Fibroblast of lung (primary cell): Measurements from ENCODE around the gene UMOD. TPM values are rescaled to one million over a fixed set of nuclear protein-coding genes. Genes with fewer than 3 reads are reported as not detected.

ENCODE experiments used
- DNase-seq, 2 donors: peaks; one replicate each; pipeline versions ENCODE4 v3.0.0 to v3.0.0-alpha.2; 2010; ENCODE audit warnings: low read depth in 2 of 2
- H2AFZ ChIP-seq: 2 replicates; pipeline ENCODE4 v1.5.1; 2012; ENCODE audit warnings: low read length, control low read depth, inconsistent platforms
- H3K27ac ChIP-seq: 2 replicates; pipeline ENCODE4 v1.5.1; 2011; ENCODE audit warnings: low read length, control low read depth; ENCODE audit not compliant: insufficient read depth
- H3K27me3 ChIP-seq: 2 replicates; pipeline ENCODE4 v1.5.1; 2011; ENCODE audit warnings: mild to moderate bottlenecking, low read length; ENCODE audit not compliant: control insufficient read depth, insufficient read depth
- H3K36me3 ChIP-seq: 2 replicates; pipeline ENCODE4 v1.5.1; 2011; ENCODE audit warnings: low read length; ENCODE audit not compliant: control insufficient read depth, insufficient read depth
- H3K4me1 ChIP-seq: 2 replicates; pipeline ENCODE4 v1.5.1; 2011; ENCODE audit warnings: low read length; ENCODE audit not compliant: control insufficient read depth, insufficient read depth; ENCODE audit errors: extremely low read depth
- H3K4me2 ChIP-seq: 2 replicates; pipeline ENCODE4 v1.5.1; 2011; ENCODE audit warnings: low read length, control low read depth; ENCODE audit not compliant: insufficient read depth; ENCODE audit errors: extremely low read depth
- H3K4me3 ChIP-seq, 4 experiments: fragments of 200-600 bp in 1 of 4; sonication (generic) in 1 of 4; replicated peaks in 1 of 4; 2 replicates each; pipeline ENCODE4 v1.5.1; 2011 to 2016; ENCODE audit warnings: low read length in 4 of 4, low read depth in 3 of 4, mild to moderate bottlenecking in 3 of 4, control low read depth in 2 of 4, inconsistent platforms in 1 of 4, mixed read lengths in 1 of 4; ENCODE audit not compliant: insufficient read depth in 1 of 4; ENCODE audit errors: control extremely low read depth in 1 of 4
- H3K79me2 ChIP-seq: 2 replicates; pipeline ENCODE4 v1.5.1; 2012; ENCODE audit warnings: mild to moderate bottlenecking, low read length, inconsistent platforms; ENCODE audit not compliant: control insufficient read depth, insufficient read depth
- H3K9ac ChIP-seq: 2 replicates; pipeline ENCODE4 v1.5.1; 2011; ENCODE audit warnings: mild to moderate bottlenecking, low read length, control low read depth; ENCODE audit not compliant: insufficient read depth
- H3K9me3 ChIP-seq: 2 replicates; pipeline ENCODE4 v1.5.1; 2012; ENCODE audit warnings: low read depth, low read length; ENCODE audit not compliant: control insufficient read depth, insufficient read depth
- H4K20me1 ChIP-seq: 2 replicates; pipeline ENCODE4 v1.5.1; 2011; ENCODE audit warnings: low read length; ENCODE audit not compliant: control insufficient read depth, insufficient read depth; ENCODE audit errors: extremely low read depth
- EZH2 ChIP-seq: IDR thresholded peaks from 2 replicates; pipeline ENCODE4 v1.5.1; 2012; ENCODE audit warnings: low read length, control low read depth, mild to moderate bottlenecking; ENCODE audit errors: missing control alignments
- polyA plus RNA-seq, 2 donors: library from polyadenylated mRNA; depleted of rRNA in 1 of 2; stranded (reverse) in 1 of 2; unstranded in 1 of 2; fragments of >200 nt; gene quantifications; 2 replicates each; pipeline ENCODE4 v1.2.1, GENCODE V29; 2011 to 2012; ENCODE audit warnings: missing spikeins in 1 of 2
- total RNA-seq: library from RNA; depleted of rRNA; stranded (reverse); fragments of >200 nt; gene quantifications from 2 replicates; pipeline ENCODE4 v1.2.1, GENCODE V29; 2014
- TF ChIP-seq, protein P1 (sequence below), 2 donors: IDR thresholded peaks in 1 of 2; conservative IDR thresholded peaks in 1 of 2; 1 replicate in 1 of 2; 2 replicates in 1 of 2; pipeline ENCODE4 v1.5.1; 2011 to 2012; ENCODE audit warnings: low read length in 2 of 2, control low read depth in 1 of 2, inconsistent platforms in 1 of 2, low read depth in 1 of 2, mild to moderate bottlenecking in 1 of 2

UMOD gene
- total and polyA plus RNA-seq, 2 donors (not counting 1 experiment from before 2014, with no cell fraction given) = not detected

DNA sequence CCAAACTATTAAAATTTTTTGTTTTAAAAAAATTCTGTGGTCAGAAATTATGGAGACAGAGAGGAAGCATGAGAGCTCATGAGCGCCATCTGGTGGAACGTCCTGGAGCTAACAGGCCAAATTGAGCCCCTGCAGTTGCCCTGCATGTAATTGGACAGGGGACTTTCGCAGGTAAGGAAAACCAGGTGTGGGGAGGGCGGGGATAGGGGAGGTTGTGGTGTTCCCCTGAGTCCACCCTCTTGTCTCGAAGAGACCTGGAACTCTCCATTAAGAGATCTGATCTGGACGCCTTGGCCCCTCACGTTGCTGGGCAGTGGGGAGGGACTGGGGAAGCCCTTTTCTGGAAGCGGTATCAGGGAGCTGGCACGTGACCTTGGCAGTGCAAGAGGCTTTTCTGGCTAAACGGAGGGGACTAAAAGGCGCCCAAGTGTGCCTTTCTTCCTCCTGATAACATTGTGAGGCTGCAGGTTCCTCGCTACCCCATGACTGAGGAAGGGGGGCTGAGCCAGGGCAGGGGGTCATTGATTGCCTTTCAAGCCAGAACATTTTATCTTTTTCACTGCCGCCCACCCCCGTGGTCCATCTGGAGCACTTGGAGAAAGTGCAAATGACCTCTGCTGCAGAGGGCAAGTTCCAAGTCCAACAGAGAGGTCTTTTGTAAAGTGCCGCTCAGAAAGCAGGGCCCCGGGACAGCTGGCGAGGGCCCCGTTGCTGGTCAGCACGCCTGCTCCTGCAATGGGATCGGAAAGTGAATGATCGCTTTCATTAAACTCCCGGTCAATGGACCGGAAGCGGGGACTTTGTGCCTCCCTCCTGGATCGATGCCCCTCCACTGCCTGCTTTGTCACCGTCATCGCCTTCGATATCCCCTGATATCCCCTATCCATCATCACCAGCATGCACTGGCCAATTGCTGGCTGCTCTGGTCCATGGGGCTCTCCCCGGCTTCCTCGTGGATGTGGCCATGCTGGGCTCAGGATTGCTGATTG is 33.6 kb upstream of the UMOD start:
- no peak overlapping the region for H3K9ac ChIP-seq
- H3K27me3 ChIP-seq = no peaks in the 10 kb centered on the region
- H3K4me1 ChIP-seq = no peaks in the 10 kb centered on the region
- no peak overlapping the region for H2AFZ ChIP-seq
- H4K20me1 ChIP-seq = no peaks in the 10 kb centered on the region
- DNase-seq = peak; percentile 10 to 39
- no peaks in the 10 kb centered on the region for H3K9me3 ChIP-seq
- no peaks in the 10 kb centered on the region for H3K79me2 ChIP-seq
- no peak overlapping the region for H3K4me2 ChIP-seq
- no peak overlapping the region for H3K4me3 ChIP-seq
- no peak overlapping the region for H3K27ac ChIP-seq
- H3K36me3 ChIP-seq = no peaks in the 10 kb centered on the region
- no peak for TF ChIP-seq EZH2
- TF ChIP-seq, protein P1, sequence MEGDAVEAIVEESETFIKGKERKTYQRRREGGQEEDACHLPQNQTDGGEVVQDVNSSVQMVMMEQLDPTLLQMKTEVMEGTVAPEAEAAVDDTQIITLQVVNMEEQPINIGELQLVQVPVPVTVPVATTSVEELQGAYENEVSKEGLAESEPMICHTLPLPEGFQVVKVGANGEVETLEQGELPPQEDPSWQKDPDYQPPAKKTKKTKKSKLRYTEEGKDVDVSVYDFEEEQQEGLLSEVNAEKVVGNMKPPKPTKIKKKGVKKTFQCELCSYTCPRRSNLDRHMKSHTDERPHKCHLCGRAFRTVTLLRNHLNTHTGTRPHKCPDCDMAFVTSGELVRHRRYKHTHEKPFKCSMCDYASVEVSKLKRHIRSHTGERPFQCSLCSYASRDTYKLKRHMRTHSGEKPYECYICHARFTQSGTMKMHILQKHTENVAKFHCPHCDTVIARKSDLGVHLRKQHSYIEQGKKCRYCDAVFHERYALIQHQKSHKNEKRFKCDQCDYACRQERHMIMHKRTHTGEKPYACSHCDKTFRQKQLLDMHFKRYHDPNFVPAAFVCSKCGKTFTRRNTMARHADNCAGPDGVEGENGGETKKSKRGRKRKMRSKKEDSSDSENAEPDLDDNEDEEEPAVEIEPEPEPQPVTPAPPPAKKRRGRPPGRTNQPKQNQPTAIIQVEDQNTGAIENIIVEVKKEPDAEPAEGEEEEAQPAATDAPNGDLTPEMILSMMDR (conservative IDR thresholded peaks at IDR 0.05 in 1 of 2, IDR thresholded peaks at IDR 0.05 in 1 of 2; ENCODE audit: low read depth in 1 of 2, low read length in 2 of 2) = peak; percentile 79 to 82

DNA sequence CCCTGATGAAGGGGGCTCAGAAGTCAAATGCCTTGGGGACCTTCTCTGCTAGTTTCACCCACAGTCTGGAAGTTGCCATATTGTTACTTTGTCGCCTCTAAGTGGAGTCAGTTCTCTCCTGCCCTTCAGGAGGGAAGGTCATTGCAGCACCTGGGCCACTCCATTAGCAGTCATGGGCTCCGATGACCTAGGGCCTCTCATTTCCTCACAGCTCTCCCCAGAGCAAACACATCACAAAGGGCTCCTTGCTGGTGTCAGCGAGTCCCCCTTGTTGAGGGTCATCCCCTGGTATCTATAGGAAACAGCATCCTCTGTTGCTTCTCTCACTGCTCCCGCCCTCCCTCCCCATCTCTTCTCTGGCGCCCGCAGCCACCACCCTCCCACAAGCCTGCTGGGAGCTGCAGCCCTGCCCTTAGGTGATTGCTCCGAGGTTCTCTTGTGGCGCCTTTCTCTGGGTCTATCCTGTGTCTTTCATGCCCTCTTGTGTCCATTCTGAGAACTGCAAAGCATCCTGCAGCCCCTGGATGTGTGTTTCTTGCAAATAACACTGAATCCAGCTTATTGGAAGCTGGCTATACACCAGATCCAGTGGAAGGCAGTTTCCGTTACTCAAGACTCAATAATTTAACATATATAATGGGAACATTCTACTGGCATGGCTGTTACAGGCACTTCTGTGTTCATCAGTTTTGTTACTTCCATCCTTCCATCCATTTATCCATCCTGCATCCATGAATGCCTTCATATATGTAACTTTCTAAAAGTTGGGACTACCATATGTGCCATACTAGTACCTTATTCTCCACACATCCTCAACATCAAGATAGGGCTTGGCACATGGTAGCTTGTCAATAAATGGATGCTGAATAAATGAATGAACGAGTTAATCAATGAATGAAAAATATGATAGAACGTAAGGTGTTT is 30.9 kb upstream of the UMOD start:
- no peak overlapping the region for H3K27ac ChIP-seq
- no peak overlapping the region for H3K9ac ChIP-seq
- H3K4me1 ChIP-seq = no peaks in the 10 kb centered on the region
- H3K36me3 ChIP-seq = no peaks in the 10 kb centered on the region
- no peaks in the 10 kb centered on the region for H4K20me1 ChIP-seq
- no peak overlapping the region for H2AFZ ChIP-seq
- H3K9me3 ChIP-seq = no peaks in the 10 kb centered on the region
- TF ChIP-seq EZH2 = no peak
- TF ChIP-seq, protein P1 (conservative IDR thresholded peaks at IDR 0.05 in 1 of 2, IDR thresholded peaks at IDR 0.05 in 1 of 2; ENCODE audit: low read depth in 1 of 2, low read length in 2 of 2) = peak; percentile 76 to 84
- H3K27me3 ChIP-seq = no peaks in the 10 kb centered on the region
- peak; percentile 34 to 46 for DNase-seq
- no peaks in the 10 kb centered on the region for H3K79me2 ChIP-seq
- H3K4me2 ChIP-seq = no peak overlapping the region
- no peak overlapping the region for H3K4me3 ChIP-seq
